NCI-H82 treated with DMSO at 0.1 percent for 48 hours (cell line): ENCODE data around the gene MEN1.

Experiments used
- DNase-seq: peaks from one replicate; lab custom pipeline; 2025; ENCODE audit not compliant: unreplicated experiment; lab: John Stamatoyannopoulos, UW

The MEN1 gene

GRCh38 chr11:64765851-64766665, 44.3 kb downstream of the MEN1 start:
- no peak for DNase-seq

- no peak for DNase-seq
Observed at GRCh38 chr11:64765291-64765850, 45.0 kb downstream of the MEN1 start.

GRCh38 chr11:64764753-64765152, 45.6 kb downstream of the MEN1 start:
- DNase-seq = no peak

GRCh38 chr11:64764040-64764611, 46.2 kb downstream of the MEN1 start:
- no peak for DNase-seq

- DNase-seq = no peak
Observed at GRCh38 chr11:64763526-64764039, 46.8 kb downstream of the MEN1 start.

GRCh38 chr11:64762674-64763525, 47.5 kb downstream of the MEN1 start:
- DNase-seq = no peak

- DNase-seq = no peak
Observed at GRCh38 chr11:64762277-64762673, 48.1 kb downstream of the MEN1 start.

GRCh38 chr11:64760759-64761420, 49.5 kb downstream of the MEN1 start:
- DNase-seq = no peak

- no peak for DNase-seq
Observed at GRCh38 chr11:64759722-64760719, 50.3 kb downstream of the MEN1 start, which contains the start of gene PYGM. Gene PYGM, minus strand, starts transcription at chr11:64759974. Its CDS starts 76 bp downstream, at chr11:64759898.

- no peak for DNase-seq
Observed at GRCh38 chr11:64759131-64759721, 51.1 kb downstream of the MEN1 start.

GRCh38 chr11:64758330-64759079, 51.8 kb downstream of the MEN1 start:
- DNase-seq = no peak

- no peak for DNase-seq
Observed at GRCh38 chr11:64757549-64758329, 52.6 kb downstream of the MEN1 start.

- no peak for DNase-seq
Observed at GRCh38 chr11:64755681-64756361, 54.5 kb downstream of the MEN1 start.

GRCh38 chr11:64754919-64755662, 55.3 kb downstream of the MEN1 start:
- DNase-seq = no peak

GRCh38 chr11:64754124-64754918, 56.0 kb downstream of the MEN1 start:
- no peak for DNase-seq
